HG03520 (cell line): ENCODE results near the gene ROBO1.

Experiments used
- ATAC-seq: cut with Tn5 transposase; IDR thresholded peaks from one replicate; pipeline ENCODE4 v1.9.1; 2021; ENCODE audit warnings: mild to moderate bottlenecking, moderate library complexity; ENCODE audit not compliant: unreplicated experiment

ROBO1 gene

DNA sequence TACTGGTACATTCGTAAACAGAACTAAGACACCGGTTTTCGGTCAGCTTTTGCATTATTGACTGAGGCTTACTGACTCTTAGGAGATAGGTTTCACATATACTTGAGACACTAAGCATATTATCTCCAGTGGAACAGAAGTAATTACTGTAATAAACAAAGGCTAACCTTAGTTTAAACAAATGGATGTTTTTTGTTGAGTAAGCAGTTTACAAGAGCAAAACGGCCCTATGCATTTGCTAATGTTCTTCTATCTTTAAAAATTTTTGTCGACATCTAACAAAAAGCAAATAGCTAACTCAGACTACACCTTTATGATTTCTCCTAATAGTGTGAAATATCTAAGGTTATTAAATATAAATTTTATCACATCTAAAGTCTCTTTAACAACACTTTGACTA, 664.5 kb downstream of the ROBO1 start:
- no peak for ATAC-seq

DNA sequence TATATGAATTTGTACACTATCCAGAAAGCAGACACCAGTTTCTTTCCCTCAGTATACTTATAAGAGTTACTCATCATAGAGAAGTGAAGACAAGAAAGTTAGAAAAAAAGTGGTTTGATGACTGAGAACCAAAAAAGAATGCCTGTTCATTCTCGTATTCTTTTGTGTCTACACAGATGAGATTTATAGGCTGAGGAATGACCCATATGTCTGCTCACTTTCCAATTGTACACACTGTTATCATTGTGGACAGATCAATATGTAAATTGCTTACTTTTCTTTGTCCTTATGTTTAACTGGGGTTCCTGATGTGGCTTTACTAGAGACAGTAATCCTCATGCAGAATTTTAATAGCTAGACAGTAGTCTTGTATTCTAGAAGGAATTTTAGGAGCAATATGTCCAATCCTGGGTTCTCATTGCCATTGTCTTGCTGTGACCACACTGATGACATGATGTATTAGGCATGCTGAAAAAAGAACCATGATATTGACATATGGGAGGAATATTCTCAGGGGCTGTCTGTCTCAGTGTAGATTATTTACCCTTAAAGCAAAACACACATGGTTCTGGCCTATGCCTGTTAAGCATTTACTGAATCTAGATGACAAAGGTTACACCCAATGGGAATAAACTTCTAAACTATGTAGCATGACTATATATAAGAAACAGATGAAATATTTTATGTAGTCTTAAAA, 669.7 kb downstream of the ROBO1 start:
- ATAC-seq = no peak

DNA sequence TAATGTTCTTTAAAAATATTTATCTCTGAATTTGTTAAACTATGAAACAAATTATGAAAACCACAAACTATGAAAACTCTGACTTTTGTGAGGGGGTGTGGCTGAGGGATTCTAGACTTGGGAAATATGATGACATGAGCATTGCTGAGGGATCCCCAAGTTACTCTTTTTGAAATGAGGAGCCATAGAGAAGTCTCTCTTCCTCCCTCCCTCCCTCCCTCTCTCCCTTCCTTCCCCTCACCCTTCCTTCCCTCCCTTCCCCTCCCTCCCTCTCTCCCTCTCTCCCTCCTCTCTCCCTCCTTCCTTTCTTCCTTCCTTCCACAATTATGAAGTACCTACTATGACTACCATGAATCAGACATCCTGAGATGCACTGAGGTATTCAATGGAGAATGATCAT, 673.1 kb downstream of the ROBO1 start:
- ATAC-seq = no peak

DNA sequence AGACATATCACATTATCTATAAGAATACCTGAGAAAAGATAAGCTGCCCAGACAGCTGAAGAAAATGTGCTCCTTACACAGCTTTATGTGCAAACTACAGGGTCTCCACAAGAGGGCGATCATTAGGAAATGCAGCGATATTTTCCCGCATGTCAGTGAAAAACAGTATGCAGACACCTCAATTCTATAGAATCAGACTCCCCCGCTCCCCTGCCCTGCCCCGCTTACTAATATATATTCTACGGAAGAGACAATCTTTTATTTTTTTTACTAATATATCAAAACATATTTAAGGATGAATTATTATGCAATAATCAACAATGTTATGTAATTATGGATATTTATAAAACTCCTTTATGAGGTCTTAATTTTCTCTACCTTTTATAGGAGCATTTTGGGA, 681.3 kb downstream of the ROBO1 start:
- ATAC-seq = peak; percentile 82

DNA sequence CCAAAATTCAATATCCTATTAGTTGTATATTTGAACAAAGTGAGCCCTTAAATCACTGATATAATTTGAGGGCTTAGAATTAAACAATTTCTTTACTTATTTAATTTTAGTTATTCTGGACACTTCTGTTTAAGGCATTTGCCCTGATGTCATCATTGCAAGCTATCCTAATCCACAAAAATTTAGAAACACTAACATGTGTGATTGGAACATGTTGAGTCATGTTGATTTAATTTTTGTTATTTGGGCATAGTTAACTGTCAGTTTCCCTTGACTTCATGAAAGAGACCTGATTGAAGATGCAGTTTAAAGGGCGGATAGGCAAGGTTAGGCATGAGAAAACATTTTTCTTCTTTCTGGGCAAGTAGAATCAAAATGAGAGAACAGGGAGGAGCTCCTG, 682.6 kb downstream of the ROBO1 start:
- no peak for ATAC-seq

DNA sequence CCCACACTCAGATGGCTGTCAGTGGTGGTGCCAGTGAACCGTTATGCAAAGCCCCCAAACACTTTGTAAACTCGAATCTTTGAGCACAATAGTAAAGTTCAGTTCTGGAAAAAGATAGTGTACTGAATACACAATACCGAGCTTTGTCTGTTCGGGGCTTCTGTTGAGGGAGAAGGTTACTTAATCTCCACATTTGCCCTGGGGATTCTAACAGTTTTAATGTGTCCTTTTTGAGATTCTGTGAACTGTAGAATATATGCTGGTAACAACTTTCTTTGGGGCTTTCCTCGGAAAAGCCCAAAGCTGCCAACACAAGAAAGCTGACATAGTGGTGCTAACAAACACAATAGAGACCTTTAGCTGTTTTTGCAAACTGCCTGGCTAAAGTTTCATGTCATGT, 686.5 kb downstream of the ROBO1 start:
- no peak for ATAC-seq

DNA sequence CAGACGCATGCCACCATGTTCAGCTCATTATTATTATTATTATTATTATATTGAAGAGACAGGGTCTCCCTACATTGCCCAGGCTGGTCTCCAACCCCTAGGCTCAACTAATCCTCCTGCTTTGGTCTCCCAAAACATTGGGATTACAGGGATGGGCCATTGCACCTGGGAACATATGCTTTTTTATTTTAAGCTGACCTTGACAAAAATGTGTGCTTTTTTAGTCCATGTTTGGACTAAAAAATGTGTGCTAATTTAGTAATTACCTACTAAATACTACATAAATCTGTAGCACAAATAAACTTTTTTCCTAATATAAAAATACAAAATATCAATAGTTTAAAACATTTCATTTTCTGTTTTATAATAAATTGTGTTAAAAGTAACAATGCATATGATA, 693.2 kb downstream of the ROBO1 start:
- ATAC-seq = no peak

DNA sequence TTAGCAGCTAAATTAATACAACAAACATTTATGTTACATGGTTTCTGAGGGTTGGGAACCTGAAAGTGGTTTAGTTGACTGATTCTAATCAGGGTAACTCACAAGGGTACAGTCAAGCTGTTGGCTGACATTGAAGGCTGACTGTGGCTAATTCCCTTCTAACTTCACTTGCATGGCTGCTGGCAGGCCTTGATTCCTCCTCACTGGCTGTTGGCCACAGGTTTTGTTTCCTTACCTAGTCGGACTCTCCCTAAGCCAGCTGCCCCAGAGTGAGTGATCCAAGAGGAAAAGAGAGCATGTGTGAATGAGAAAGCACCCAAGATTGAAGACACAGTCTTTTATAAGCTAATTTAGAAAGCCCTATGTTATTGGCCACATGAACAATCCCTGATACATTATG, 700.1 kb downstream of the ROBO1 start:
- no peak for ATAC-seq

DNA sequence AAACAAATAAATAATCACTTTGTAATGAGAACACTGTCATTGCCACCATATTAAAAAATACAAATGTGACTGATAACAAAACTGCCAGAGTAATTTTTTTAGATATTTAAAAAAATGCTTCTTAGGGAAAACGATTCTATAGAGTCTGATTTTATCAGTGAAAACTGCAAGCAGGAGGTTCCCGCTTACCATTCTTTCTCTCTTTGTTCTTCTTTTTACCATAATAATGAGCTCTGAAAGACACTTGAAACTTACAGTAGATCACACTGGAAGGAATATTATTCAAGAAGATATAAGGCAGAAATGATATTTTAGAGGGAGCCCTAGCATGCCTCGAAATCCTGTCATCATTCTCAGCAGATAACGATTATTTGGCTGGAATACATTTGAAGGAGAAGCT, 701.3 kb downstream of the ROBO1 start:
- no peak for ATAC-seq

DNA sequence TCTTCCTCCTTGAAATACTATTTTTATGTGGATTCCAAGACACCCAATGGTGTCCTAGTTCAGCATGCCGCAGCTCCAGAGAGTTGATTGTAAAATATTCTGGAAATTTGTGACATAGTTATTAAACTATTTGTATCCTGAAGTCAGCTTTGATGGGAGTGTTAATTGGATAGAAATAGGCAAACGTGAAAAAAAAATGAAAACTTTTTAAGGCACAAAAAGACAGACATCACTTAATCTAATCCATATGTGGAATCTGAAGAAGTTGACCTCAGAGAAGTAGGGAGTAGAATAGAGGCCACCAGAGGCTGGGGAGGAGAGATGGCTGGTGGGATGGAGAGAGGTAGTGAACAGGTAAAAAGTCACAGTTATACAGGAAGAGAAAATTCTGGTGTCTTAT, 704.2 kb downstream of the ROBO1 start:
- no peak for ATAC-seq

DNA sequence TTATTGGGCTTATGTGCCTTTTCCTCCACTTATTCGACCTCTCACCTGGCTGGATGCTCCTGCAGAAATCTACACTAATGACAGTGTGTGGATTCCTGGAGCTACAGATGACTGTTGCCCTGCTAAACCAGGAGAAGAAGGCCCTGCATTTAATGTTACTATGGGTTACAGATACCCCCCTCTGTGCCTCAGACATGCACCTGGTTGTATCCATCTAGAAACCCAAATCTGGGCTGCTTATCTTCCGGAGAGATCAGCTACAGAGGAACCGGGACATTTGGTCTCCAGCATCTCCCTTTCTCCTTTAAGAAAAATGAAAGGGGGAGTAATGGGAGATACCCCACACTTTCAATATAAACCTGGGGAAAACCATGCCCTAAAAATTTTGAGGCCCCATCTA, 710.0 kb downstream of the ROBO1 start:
- ATAC-seq = no peak

DNA sequence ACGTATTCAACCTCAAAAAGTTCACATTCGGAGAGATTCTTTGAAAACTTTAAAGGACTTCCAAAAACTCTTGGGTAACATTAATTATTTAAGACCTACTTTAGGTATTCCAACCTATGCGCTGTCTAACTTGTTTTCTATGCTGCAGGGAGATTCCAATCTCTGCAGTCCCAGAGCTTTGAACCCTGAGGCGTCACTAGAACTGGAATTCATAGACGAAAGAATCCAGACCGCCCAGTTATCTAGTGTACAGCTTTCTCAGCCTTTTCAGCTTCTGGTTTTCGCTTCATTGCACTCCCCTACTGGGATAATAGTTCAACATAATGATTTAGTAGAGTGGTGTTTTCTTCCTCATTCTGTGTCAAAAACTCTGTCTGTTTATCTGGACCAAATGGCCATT, 711.3 kb downstream of the ROBO1 start:
- ATAC-seq = no peak

DNA sequence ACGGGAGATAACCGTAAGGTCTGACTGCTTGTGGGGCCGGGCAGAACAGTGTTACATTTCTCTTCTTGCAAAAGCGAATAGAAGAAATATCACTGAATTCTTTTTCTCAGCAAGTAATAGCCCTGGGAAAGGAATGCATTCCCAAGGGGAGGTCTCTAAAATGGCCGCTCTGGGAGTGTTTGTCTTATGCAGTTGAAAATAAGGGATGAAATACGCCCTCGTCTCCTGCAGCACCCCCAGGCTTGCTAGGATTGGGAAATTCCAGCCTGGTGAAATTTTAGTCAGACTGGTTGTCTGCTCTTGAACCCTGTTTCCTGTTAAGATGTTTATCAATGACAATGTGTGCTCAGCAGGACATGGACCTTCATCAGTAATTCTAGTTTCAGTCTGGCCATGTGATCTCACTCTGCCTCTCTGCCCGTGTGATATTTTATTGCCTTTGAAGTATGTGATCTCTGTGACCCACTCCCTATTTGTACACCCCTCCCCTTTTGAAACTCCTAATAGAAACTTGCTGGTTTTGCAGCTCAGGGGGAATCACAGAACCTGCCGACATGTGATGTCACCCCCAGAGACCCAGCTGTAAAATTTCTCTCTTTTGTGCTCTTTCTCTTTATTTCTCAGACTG, 715.6 kb downstream of the ROBO1 start:
- ATAC-seq = no peak

DNA sequence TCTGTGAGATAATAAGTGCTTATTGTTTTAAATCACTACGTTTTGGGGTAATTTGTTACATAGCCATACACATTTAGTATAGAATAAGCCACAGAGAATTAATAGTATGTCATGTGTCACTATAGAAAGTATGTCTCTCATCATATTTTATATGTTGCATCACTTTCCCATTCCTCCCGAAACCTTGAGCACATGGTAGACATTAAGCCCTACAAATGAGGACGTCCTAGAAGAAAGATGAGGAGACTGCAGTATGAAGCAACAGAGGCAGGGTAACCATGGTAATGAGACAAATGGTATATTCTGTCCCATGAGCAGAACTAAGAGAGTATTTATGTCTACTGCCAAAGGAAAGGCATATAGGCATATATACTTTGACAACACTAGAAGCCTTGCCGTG, 720.2 kb downstream of the ROBO1 start:
- no peak for ATAC-seq

DNA sequence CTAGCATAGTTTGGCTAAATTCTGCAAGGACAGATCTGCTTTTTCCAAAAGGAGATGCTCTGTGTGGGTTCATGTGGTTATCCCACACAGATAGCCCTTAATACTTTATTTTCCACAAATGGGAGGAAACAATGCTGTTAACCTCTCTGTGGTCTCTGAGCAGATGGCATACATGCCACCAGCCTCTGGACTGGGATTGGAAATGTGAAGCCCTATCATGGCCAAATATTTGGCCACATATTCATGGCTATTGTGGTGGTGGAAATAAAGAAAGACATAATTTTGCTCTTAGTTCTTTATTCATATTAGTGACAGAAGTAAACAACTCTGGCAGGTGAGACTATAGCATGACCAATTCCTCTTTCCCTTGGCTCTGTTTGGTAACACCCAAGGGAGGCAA, 726.2 kb downstream of the ROBO1 start:
- ATAC-seq = no peak

DNA sequence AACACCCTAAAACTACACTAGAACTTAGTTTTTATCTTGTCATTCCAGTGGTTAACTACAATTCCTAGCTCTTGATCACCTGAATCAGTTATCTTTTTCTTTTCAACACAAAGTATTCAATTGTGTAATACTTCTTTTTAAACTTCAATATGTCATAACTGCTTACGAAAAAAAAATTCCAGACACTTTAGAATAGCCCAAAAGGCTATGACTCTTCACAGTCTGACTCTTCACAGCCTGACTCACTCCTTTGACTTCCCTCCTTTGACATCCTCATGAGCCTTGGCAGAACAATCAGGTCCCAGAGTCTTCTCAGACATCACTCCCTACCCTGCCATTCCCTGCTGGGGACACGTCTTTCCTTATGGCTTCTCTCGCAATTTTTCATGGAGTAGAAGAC, 727.1 kb downstream of the ROBO1 start:
- no peak for ATAC-seq

DNA sequence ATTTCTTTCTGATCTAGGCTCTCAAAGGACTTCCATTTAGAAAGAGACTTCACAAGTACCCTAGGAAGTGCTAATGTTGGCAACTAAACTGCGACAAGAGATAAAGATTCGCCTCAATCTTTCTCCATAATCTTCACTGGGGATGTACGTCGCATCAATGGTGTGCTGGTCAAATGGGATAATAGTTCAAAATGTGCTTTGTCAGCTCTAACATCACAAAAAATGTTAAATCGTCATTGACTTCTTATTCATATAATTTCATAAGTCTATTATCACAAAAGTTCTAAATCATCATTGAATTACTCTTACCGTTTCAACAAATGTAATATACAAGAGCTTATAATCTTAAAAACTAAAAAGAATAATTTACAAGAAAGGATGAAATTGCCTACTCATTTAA, 727.7 kb downstream of the ROBO1 start:
- no peak for ATAC-seq

DNA sequence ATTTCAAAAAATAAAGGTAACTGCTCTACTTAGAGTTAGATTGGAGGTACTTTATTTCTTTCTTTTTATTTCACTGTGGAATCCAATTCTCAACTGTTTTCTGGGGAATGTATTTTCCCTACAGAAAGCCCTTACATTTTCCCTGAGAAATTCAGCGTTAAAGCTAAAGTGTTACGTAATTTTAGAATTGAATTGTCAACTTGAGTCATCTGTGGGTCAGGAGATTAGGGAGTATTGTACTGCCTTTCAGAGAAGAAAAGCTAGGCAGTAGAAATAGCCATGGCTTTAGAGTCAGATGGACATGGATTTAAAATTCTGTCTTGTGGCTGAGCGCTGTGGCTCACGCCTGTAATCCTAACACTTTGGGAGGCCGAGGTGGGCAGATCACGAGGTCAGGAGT, 728.6 kb downstream of the ROBO1 start:
- ATAC-seq = no peak

DNA sequence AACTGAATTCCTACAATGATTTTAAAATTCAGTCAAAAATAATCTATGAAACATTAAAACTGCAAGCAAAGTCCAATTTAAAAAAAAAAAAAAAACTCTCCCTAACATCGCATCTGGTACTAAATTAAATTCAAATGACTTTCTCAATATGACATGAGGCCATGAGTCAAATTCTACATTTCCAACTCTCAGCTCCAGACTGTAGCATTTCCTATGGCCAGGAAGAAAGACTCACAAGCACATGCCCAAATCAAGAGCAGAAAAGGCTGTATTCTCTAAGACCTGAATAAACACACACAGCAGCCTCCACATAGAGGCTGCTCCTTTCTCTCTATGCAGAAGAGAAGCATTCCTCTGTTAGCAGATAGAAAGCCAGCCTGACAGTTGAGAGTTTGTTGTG, 729.2 kb downstream of the ROBO1 start:
- ATAC-seq = no peak

DNA sequence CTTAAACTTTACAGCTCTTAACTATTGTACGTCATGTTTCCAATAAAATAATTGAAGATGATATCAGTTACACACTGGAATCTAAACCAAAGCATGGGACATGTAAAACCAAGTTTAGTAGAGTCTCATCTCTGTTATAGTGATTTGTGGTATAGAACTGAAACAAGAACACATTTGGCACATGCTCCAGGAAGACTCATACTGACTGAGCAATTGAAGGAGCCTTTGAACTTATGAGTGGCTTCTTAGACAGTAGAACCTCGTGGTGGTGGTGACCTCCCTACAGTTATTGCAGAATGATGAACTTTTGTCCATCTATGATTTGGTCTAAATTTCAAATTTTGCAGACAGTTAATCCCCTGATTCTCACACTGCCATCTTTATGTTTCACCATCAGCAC, 729.7 kb downstream of the ROBO1 start:
- ATAC-seq = no peak

DNA sequence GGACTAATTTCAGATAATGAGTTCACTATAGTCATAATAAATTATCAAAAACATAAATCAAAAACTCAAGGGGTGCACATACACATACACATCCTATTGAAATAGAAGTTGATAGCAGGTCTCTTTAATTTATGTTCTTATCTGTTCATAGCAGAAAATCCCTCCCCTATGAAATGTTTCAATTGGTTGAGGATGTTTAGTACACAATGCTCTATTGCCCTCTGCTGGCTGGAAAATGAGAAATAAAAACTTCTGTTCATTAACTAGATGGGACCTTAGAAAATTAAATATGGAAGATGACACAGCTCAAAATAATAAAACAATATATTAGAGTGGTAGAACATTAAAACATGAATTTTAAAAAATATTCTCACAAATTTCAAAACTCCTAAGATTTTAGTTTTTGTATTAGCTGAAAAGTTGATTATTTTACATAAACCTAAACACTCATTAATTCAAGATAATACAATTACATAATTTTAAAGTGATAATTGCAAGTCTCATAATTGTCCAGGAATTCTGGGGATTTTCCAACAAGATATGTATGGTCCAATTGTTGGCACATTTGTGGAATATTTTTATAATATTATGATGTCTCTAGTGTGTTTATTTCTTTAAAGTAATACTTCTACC, 735.0 kb downstream of the ROBO1 start:
- no peak for ATAC-seq

DNA sequence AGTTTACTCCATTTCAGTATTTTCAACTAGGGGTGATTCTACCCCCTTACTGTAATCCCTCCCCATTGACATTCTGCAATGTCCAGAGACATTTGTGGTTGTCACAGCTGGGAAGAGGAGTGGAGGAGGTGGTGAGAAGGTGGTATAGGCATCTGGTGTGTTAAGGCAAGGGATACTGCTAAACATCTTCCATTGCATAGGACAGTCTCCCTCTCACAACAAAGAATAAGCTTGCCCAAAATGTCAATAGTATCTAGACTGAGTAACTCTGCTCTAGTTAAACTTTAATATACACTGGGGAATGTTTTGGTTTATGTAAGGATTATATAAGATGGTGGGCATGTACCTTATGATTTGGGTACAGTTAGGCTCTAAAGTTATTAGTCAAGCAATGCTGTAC, 737.6 kb downstream of the ROBO1 start:
- no peak for ATAC-seq

DNA sequence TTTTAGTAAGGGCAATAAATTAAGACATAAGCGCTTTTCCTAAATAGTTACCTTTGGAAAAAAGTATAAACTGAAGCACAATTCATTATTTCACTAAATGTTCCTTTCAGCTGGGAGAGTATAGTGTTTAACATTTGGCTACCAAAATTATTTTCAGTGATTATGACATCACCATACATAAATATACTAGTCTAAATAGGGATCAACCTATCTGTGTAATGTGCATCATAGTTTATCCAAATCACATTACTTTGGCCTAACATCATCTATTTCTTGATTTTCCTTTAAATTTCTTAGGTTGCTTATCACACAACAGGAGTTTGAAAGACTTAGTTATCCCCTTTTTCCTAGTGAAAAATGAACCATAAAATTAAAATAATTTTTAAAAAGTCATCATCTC, 738.9 kb downstream of the ROBO1 start:
- ATAC-seq = no peak
